K562 (cell line): Measurements from ENCODE around the gene PRF1. TPM values are rescaled to one million over a fixed set of nuclear protein-coding genes. Genes with fewer than 3 reads are reported as not detected.

Experiments used
- AFF4 ChIP-seq: sonication (generic); formaldehyde crosslinking; IDR thresholded peaks from 2 replicates; pipeline ENCODE4 v1.8.0; 2023; ENCODE audit warnings: mild to moderate bottlenecking, missing genetic modification reagents
- CBX8 ChIP-seq: fragments of 200-600 bp; sonication (generic); IDR thresholded peaks from 2 replicates; pipeline ENCODE4 v1.6.1; 2012; ENCODE audit warnings: borderline replicate concordance, mixed run types, low read depth, mild to moderate bottlenecking, moderate library complexity, mixed read lengths, low read length, control low read depth, inconsistent platforms; ENCODE audit not compliant: poor library complexity, severe bottlenecking; ENCODE audit errors: extremely low read depth
- CEBPB ChIP-seq: fragments of 450-650 bp; IDR thresholded peaks from 2 replicates; pipeline ENCODE4 v1.6.1; 2016; ENCODE audit warnings: missing genetic modification characterization, missing compliant biosample characterization
- CTBP1 ChIP-seq: fragments of 450-650 bp; IDR thresholded peaks from 2 replicates; pipeline ENCODE4 v1.6.1; 2016; ENCODE audit warnings: borderline replicate concordance
- DPF2 ChIP-seq: fragments of 450-650 bp; IDR thresholded peaks from 2 replicates; pipeline ENCODE4 v1.6.1; 2016
- ELF4 ChIP-seq: fragments of 450-650 bp; formaldehyde crosslinking; IDR thresholded peaks from 2 replicates; pipeline ENCODE4 v1.4.0; 2022; ENCODE audit warnings: missing genetic modification characterization
- SIX5 ChIP-seq, 2 experiments: IDR thresholded peaks; 2 replicates each; pipeline ENCODE4 v1.6.1; 2011; ENCODE audit warnings: low read length in 2 of 2, borderline replicate concordance in 1 of 2, low read depth in 1 of 2, mild to moderate bottlenecking in 1 of 2, moderate library complexity in 1 of 2; ENCODE audit not compliant: insufficient read depth in 1 of 2
- SMARCE1 ChIP-seq: fragments of 450-650 bp; IDR thresholded peaks from 2 replicates; pipeline ENCODE4 v1.7.1; 2016; ENCODE audit warnings: mild to moderate bottlenecking
- STAT5A ChIP-seq: IDR thresholded peaks from 2 replicates; pipeline ENCODE4 v1.6.1; 2012; ENCODE audit warnings: low read length, inconsistent platforms, borderline replicate concordance
- TCF7L2 ChIP-seq: fragments of 150-350 bp; IDR thresholded peaks from 2 replicates; pipeline ENCODE4 v1.6.1; 2016; ENCODE audit warnings: low read depth, mild to moderate bottlenecking, low read length, moderate library complexity
- TEAD4 ChIP-seq, 2 experiments: sonication (generic) in 1 of 2; formaldehyde crosslinking in 1 of 2; IDR thresholded peaks; 2 replicates each; pipeline versions ENCODE4 v1.6.1 to v1.8.0; 2012 to 2022; ENCODE audit warnings: borderline replicate concordance in 1 of 2, inconsistent platforms in 1 of 2, low read length in 1 of 2, mild to moderate bottlenecking in 1 of 2, missing genetic modification reagents in 1 of 2
- TFAP4 ChIP-seq: sonication (generic); formaldehyde crosslinking; IDR thresholded peaks from 2 replicates; pipeline ENCODE4 v1.8.0; 2022; ENCODE audit warnings: missing genetic modification reagents, mild to moderate bottlenecking, moderate library complexity, borderline replicate concordance
- ZNF174 ChIP-seq: fragments of 250-450 bp; sonication (Bioruptor Pico); IDR thresholded peaks from 2 replicates; pipeline ENCODE4 v1.4.0; 2020; ENCODE audit warnings: mild to moderate bottlenecking
- ZNF239 ChIP-seq: fragments of 250-450 bp; sonication (Bioruptor Pico); IDR thresholded peaks from 2 replicates; pipeline ENCODE4 v1.4.0; 2020; ENCODE audit warnings: mild to moderate bottlenecking
- polyA plus RNA-seq, 8 experiments: library from polyadenylated mRNA; depleted of rRNA in 4 of 8; stranded (reverse) in 5 of 8; unstranded in 3 of 8; fragments of >200 nt; fragmentation: Nextera tagmentation in 2 of 8; fragmentation: Illumina TruSeq in 1 of 8; extraction: Ambion mirVana in 2 of 8; extraction: Trizol in 1 of 8; gene quantifications; 2 replicates each; pipeline versions ENCODE4 v1.2.1 to v1.2.3, GENCODE V29; 2011 to 2014; ENCODE audit warnings: inconsistent platforms in 1 of 8, missing spikeins in 1 of 8
- total RNA-seq, 7 experiments: library from RNA; depleted of rRNA in 6 of 7; stranded (reverse); fragments of >200 nt in 6 of 7; fragmentation: Illumina TruSeq in 2 of 7; extraction: Trizol in 2 of 7; gene quantifications; 2 replicates each; pipeline versions ENCODE4 v1.2.1 to v1.2.3, GENCODE V29; 2011 to 2021; ENCODE audit warnings: low replicate concordance in 1 of 7
- TF ChIP-seq, protein P1 (sequence below), 2 experiments: fragments of 450-650 bp in 1 of 2; sonication (generic) in 1 of 2; formaldehyde crosslinking in 1 of 2; IDR thresholded peaks in 1 of 2; conservative IDR thresholded peaks in 1 of 2; 2 replicates each; pipeline versions ENCODE4 v1.6.1 to v1.8.1; 2016 to 2023; ENCODE audit warnings: mild to moderate bottlenecking in 2 of 2, moderate library complexity in 2 of 2, inconsistent platforms in 1 of 2, missing genetic modification reagents in 1 of 2
- TF ChIP-seq, protein P2 (sequence below): sonication (generic); IDR thresholded peaks from 2 replicates; pipeline ENCODE4 v1.6.1; 2016
- TF ChIP-seq, protein P3 (sequence below): sonication (generic); formaldehyde crosslinking; IDR thresholded peaks from 2 replicates; pipeline ENCODE4 v1.8.1; 2023; ENCODE audit warnings: mild to moderate bottlenecking, missing genetic modification reagents

The PRF1 gene
- total and polyA plus RNA-seq, 9 of the 15 experiments (the other 6 are each of a cell fraction or from before 2014, with no cell fraction given) = 3.8 to 8.6 (median 6.3) TPM

DNA sequence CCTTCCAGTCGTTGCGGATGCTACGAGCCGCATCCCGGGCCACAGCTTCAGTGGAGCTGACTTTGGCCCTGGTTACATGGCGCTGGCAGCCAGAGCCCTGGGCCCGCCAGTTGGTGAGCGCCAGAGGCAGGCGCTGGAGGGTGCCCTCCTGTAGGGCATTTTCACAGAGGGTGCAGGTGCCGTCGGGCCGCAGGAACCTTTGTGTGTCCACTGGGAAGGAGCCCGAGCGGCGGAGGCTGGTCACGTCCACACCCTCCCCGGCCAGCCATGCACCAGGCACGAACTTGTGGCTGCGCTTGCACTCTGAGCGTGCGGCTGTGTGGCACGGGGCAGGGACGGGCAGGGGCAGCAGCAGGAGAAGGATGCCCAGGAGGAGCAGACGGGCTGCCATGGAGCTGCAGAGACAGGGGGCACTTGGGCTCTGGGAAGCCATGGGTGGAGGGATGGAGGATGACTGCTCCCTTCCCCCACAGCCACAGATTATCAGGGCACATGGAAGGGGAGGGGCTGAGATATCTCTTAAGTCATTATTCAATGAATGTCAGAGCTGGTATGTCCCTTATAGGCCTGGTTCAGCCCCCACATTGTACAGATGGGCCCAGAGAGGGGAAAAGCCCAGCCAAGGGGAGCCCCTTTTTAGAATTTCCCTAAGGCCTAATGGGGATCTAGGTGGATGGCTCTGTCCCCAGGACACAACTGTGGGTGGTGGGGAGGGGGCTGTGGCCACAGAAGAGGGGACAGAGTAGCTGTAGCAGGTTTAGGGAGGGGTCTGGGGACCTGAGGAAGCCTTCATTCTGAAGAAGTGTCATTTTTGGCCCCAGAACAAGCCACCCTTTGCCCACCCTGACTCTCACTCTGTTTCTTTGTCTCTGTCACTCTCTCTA is 1.8 kb downstream of the PRF1 start (continued):
- 0 out of 2 replicates have a peak, but pooled peaks have one; percentile 22 for TF ChIP-seq CTBP1
- TF ChIP-seq TFAP4 (CRISPR knock-in tag) = peak; percentile 27; the same call in 1 of the 2 replicates
- peak; percentile 46; the same call in 1 of the 2 replicates for TF ChIP-seq DPF2
- TF ChIP-seq, protein P1, sequence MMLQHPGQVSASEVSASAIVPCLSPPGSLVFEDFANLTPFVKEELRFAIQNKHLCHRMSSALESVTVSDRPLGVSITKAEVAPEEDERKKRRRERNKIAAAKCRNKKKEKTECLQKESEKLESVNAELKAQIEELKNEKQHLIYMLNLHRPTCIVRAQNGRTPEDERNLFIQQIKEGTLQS (IDR thresholded peaks at IDR 0.05) = no peak
- TF ChIP-seq, protein P1 (CRISPR knock-in tag; conservative IDR thresholded peaks at IDR 0.05) = no peak
- TF ChIP-seq, protein P2, sequence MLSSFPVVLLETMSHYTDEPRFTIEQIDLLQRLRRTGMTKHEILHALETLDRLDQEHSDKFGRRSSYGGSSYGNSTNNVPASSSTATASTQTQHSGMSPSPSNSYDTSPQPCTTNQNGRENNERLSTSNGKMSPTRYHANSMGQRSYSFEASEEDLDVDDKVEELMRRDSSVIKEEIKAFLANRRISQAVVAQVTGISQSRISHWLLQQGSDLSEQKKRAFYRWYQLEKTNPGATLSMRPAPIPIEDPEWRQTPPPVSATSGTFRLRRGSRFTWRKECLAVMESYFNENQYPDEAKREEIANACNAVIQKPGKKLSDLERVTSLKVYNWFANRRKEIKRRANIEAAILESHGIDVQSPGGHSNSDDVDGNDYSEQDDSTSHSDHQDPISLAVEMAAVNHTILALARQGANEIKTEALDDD = no peak
- TF ChIP-seq AFF4 (CRISPR knock-in tag) = no peak
- no peak for TF ChIP-seq ZNF239 (CRISPR knock-in tag)
- TF ChIP-seq TEAD4 (IDR thresholded peaks at IDR 0.05; ENCODE audit: low read length) = peak; percentile 41; the same call in 1 of the 2 replicates
- no peak for TF ChIP-seq TEAD4 (CRISPR knock-in tag; IDR thresholded peaks at IDR 0.05; ENCODE audit: borderline replicate concordance)
- TF ChIP-seq CBX8 = no peak
- no peak for TF ChIP-seq SIX5 (IDR thresholded peaks at IDR 0.05; ENCODE audit: borderline replicate concordance in 1 of 2, insufficient read depth in 1 of 2, low read depth in 1 of 2, low read length in 2 of 2)
- TF ChIP-seq TCF7L2 = no peak
- TF ChIP-seq, protein P3, sequence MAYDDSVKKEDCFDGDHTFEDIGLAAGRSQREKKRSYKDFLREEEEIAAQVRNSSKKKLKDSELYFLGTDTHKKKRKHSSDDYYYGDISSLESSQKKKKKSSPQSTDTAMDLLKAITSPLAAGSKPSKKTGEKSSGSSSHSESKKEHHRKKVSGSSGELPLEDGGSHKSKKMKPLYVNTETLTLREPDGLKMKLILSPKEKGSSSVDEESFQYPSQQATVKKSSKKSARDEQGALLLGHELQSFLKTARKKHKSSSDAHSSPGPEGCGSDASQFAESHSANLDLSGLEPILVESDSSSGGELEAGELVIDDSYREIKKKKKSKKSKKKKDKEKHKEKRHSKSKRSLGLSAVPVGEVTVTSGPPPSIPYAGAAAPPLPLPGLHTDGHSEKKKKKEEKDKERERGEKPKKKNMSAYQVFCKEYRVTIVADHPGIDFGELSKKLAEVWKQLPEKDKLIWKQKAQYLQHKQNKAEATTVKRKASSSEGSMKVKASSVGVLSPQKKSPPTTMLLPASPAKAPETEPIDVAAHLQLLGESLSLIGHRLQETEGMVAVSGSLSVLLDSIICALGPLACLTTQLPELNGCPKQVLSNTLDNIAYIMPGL (CRISPR knock-in tag) = no peak
- no peak for TF ChIP-seq CEBPB
- TF ChIP-seq ELF4 = no peak
- TF ChIP-seq SMARCE1 = no peak
- TF ChIP-seq STAT5A = no peak
- no peak for TF ChIP-seq ZNF174 (CRISPR knock-in tag)
